ENCODE results near the gene CMSS1. TPM values are rescaled to one million over a fixed set of nuclear protein-coding genes. Genes with fewer than 3 reads are reported as not detected.

Gene CMSS1
- total and polyA plus RNA-seq, 2 of the 13 experiments (the other 11 are each of a cell fraction or from before 2014, with no cell fraction given), result 6.4 to 48.7 TPM

DNA sequence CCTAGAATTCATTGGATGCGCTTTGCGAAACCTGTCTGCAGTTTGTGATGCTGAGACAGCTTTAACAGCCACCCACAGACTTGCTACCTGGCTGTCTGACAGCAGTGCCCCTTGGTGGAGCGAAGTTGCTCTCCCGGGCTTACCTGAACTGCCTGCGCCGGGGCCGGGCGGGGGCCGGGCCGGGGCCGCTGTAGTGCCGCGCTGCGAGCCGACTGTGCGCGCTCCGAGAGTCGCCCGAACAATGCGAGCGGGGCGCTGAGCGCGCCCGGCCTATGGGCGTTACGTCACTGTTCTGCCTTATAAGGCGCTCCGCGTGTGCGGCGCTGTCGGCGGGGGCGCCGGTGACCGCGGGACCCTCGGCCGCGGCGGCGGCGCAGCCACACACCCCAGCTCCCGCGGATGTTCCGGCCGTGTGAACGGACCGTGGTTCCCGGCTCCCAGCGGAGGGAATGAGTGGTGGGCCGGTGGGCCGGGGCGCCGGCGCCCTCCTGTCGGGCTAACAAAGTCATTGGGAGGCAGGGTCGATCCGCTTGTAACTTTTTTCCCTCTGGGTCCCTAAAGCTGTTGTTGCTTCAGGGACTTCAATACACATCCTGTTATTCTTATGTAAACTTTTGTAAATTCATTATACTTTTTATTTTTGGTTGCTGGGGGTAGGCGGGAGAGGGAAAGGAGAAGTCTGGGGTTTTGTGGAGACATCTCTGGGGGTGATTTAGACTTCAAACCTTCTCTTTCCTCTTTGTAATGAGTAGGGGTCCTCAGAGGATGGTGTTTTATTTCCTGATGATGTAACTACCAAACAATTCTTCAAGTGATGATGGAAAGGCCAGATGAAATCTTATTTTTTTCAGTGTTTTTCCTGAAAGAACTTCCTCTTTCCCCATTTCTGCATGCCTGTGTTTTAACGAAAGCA lies 58.5 kb downstream of the CMSS1 start (continued):
- no peak for TF ChIP-seq TRIM24 (CRISPR knock-in tag; IDR thresholded peaks at IDR 0.05)
- no peak for TF ChIP-seq MIER3 (CRISPR knock-in tag; IDR thresholded peaks at IDR 0.05; ENCODE audit: borderline replicate concordance)
- peak; percentile 46 for TF ChIP-seq MED8 (CRISPR knock-in tag; IDR thresholded peaks at IDR 0.05; ENCODE audit: insufficient replicate concordance)
- TF ChIP-seq ZNF3 (CRISPR knock-in tag; IDR thresholded peaks at IDR 0.05), result no peak
- TF ChIP-seq RCOR2 (CRISPR knock-in tag; IDR thresholded peaks at IDR 0.05), result no peak
- TF ChIP-seq HDAC6 (IDR thresholded peaks at IDR 0.05; ENCODE audit: low read depth, low read length), result no peak
- peak; percentile 85 for TF ChIP-seq ZFY (CRISPR knock-in tag; IDR thresholded peaks at IDR 0.05)
- TF ChIP-seq, protein P1, sequence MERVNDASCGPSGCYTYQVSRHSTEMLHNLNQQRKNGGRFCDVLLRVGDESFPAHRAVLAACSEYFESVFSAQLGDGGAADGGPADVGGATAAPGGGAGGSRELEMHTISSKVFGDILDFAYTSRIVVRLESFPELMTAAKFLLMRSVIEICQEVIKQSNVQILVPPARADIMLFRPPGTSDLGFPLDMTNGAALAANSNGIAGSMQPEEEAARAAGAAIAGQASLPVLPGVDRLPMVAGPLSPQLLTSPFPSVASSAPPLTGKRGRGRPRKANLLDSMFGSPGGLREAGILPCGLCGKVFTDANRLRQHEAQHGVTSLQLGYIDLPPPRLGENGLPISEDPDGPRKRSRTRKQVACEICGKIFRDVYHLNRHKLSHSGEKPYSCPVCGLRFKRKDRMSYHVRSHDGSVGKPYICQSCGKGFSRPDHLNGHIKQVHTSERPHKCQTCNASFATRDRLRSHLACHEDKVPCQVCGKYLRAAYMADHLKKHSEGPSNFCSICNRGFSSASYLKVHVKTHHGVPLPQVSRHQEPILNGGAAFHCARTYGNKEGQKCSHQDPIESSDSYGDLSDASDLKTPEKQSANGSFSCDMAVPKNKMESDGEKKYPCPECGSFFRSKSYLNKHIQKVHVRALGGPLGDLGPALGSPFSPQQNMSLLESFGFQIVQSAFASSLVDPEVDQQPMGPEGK (CRISPR knock-in tag; IDR thresholded peaks at IDR 0.05), result peak; percentile 63
- peak; percentile 66 for TF ChIP-seq TBL1XR1 (IDR thresholded peaks at IDR 0.05; ENCODE audit: borderline replicate concordance, low read length, partially characterized antibody)
- TF ChIP-seq, protein P2, sequence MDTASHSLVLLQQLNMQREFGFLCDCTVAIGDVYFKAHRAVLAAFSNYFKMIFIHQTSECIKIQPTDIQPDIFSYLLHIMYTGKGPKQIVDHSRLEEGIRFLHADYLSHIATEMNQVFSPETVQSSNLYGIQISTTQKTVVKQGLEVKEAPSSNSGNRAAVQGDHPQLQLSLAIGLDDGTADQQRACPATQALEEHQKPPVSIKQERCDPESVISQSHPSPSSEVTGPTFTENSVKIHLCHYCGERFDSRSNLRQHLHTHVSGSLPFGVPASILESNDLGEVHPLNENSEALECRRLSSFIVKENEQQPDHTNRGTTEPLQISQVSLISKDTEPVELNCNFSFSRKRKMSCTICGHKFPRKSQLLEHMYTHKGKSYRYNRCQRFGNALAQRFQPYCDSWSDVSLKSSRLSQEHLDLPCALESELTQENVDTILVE (CRISPR knock-in tag; IDR thresholded peaks at IDR 0.05), result 0 out of 2 replicates have a peak, but pooled peaks have one; percentile 56
- TF ChIP-seq, protein P3, sequence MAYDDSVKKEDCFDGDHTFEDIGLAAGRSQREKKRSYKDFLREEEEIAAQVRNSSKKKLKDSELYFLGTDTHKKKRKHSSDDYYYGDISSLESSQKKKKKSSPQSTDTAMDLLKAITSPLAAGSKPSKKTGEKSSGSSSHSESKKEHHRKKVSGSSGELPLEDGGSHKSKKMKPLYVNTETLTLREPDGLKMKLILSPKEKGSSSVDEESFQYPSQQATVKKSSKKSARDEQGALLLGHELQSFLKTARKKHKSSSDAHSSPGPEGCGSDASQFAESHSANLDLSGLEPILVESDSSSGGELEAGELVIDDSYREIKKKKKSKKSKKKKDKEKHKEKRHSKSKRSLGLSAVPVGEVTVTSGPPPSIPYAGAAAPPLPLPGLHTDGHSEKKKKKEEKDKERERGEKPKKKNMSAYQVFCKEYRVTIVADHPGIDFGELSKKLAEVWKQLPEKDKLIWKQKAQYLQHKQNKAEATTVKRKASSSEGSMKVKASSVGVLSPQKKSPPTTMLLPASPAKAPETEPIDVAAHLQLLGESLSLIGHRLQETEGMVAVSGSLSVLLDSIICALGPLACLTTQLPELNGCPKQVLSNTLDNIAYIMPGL (CRISPR knock-in tag; IDR thresholded peaks at IDR 0.05; ENCODE audit: borderline replicate concordance in 1 of 2, low read depth in 1 of 2), result peak in 1 of 2 experiments; percentile 79; a peak in 2 of 4 replicates
- TF ChIP-seq ZNF616 (CRISPR knock-in tag; IDR thresholded peaks at IDR 0.05; ENCODE audit: low read depth), result 0 out of 2 replicates have a peak, but pooled peaks have one; percentile 71
- TF ChIP-seq LCORL (IDR thresholded peaks at IDR 0.05), result no peak
- 0 out of 2 replicates have a peak, but pooled peaks have one; percentile 53 for TF ChIP-seq LCORL (CRISPR knock-in tag; IDR thresholded peaks at IDR 0.05)
- TF ChIP-seq SOX5 (CRISPR knock-in tag; IDR thresholded peaks at IDR 0.05; ENCODE audit: borderline replicate concordance), result peak; percentile 45; the same call in 1 of the 2 replicates
- TF ChIP-seq, protein P4, sequence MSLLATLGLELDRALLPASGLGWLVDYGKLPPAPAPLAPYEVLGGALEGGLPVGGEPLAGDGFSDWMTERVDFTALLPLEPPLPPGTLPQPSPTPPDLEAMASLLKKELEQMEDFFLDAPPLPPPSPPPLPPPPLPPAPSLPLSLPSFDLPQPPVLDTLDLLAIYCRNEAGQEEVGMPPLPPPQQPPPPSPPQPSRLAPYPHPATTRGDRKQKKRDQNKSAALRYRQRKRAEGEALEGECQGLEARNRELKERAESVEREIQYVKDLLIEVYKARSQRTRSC (CRISPR knock-in tag; IDR thresholded peaks at IDR 0.05; ENCODE audit: low read depth), result no peak
- TF ChIP-seq, protein P5, sequence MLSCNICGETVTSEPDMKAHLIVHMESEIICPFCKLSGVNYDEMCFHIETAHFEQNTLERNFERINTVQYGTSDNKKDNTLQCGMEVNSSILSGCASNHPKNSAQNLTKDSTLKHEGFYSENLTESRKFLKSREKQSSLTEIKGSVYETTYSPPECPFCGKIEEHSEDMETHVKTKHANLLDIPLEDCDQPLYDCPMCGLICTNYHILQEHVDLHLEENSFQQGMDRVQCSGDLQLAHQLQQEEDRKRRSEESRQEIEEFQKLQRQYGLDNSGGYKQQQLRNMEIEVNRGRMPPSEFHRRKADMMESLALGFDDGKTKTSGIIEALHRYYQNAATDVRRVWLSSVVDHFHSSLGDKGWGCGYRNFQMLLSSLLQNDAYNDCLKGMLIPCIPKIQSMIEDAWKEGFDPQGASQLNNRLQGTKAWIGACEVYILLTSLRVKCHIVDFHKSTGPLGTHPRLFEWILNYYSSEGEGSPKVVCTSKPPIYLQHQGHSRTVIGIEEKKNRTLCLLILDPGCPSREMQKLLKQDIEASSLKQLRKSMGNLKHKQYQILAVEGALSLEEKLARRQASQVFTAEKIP (CRISPR knock-in tag; IDR thresholded peaks at IDR 0.05; ENCODE audit: borderline replicate concordance), result no peak
- TF ChIP-seq, protein P6, sequence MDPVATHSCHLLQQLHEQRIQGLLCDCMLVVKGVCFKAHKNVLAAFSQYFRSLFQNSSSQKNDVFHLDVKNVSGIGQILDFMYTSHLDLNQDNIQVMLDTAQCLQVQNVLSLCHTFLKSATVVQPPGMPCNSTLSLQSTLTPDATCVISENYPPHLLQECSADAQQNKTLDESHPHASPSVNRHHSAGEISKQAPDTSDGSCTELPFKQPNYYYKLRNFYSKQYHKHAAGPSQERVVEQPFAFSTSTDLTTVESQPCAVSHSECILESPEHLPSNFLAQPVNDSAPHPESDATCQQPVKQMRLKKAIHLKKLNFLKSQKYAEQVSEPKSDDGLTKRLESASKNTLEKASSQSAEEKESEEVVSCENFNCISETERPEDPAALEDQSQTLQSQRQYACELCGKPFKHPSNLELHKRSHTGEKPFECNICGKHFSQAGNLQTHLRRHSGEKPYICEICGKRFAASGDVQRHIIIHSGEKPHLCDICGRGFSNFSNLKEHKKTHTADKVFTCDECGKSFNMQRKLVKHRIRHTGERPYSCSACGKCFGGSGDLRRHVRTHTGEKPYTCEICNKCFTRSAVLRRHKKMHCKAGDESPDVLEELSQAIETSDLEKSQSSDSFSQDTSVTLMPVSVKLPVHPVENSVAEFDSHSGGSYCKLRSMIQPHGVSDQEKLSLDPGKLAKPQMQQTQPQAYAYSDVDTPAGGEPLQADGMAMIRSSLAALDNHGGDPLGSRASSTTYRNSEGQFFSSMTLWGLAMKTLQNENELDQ (CRISPR knock-in tag; IDR thresholded peaks at IDR 0.05; ENCODE audit: borderline replicate concordance), result no peak

Measured in HepG2 (cell line).